WTC11 (cell line): ENCODE results near the gene COL4A5. TPM values are rescaled to one million over a fixed set of nuclear protein-coding genes. Genes with fewer than 3 reads are reported as not detected.

Experiments
- ATAC-seq: fragments of 200-7000 bp; cut with Tn5 transposase; 2 replicates; pipeline ENCODE4 v1.10.0; 2021; ENCODE audit warnings: mild to moderate bottlenecking, moderate library complexity
- CTCF ChIA-PET: fragments of 300-600 bp; sonication (Branson Sonifier 250); formaldehyde crosslinking; loops from one replicate; lab custom pipeline; 2021; ENCODE audit warnings: antibody characterized with exemption; lab: Charles Lee
- POLR2A ChIA-PET: fragments of 350-600 bp; sonication (Branson Sonifier 250); formaldehyde crosslinking; loops from one replicate; lab custom pipeline; 2021; ENCODE audit warnings: antibody characterized with exemption; lab: Charles Lee
- DNase-seq: peaks from one replicate; pipeline ENCODE4 v3.0.0; 2021; ENCODE audit warnings: low spot score
- H3K27ac Mint-ChIP-seq: 2 replicates; pipeline ENCODE4 v1.8.0; 2021; ENCODE audit warnings: mixed read lengths
- H3K27me3 Mint-ChIP-seq: 2 replicates; pipeline ENCODE4 v1.8.0; 2021; ENCODE audit warnings: low read depth, mild to moderate bottlenecking, moderate library complexity, mixed read lengths
- H3K36me3 Mint-ChIP-seq: 2 replicates; pipeline ENCODE4 v1.8.0; 2021; ENCODE audit warnings: mixed read lengths
- H3K4me1 Mint-ChIP-seq: 2 replicates; pipeline ENCODE4 v1.8.0; 2022; ENCODE audit warnings: mixed read lengths
- H3K4me3 Mint-ChIP-seq: 2 replicates; pipeline ENCODE4 v1.8.0; 2021; ENCODE audit warnings: mild to moderate bottlenecking, moderate library complexity, mixed read lengths
- H3K9me3 Mint-ChIP-seq: 2 replicates; pipeline ENCODE4 v1.8.0; 2021; ENCODE audit warnings: mixed read lengths
- ARID4B ChIP-seq: sonication (generic); formaldehyde crosslinking; IDR thresholded peaks from 2 replicates; pipeline ENCODE4 v1.8.0; 2023; ENCODE audit warnings: missing genetic modification reagents, mild to moderate bottlenecking, borderline replicate concordance
- CTCF ChIP-seq: fragments of 200-600 bp; IDR thresholded peaks from 2 replicates; pipeline ENCODE4 v1.8.0; 2022; ENCODE audit warnings: antibody characterized with exemption
- FOXP4 ChIP-seq: sonication (generic); formaldehyde crosslinking; IDR thresholded peaks from 2 replicates; pipeline ENCODE4 v1.8.0; 2022; ENCODE audit warnings: mild to moderate bottlenecking, missing genetic modification reagents
- IRF2 ChIP-seq: sonication (generic); formaldehyde crosslinking; IDR thresholded peaks from 2 replicates; pipeline ENCODE4 v1.8.0; 2022; ENCODE audit warnings: low read depth, missing genetic modification reagents, borderline replicate concordance
- JAZF1 ChIP-seq: fragments of 250-450 bp; sonication (Bioruptor Pico); IDR thresholded peaks from 2 replicates; pipeline ENCODE4 v1.9.0; 2021; ENCODE audit warnings: moderate library complexity, mild to moderate bottlenecking, inconsistent platforms
- NFYB ChIP-seq: sonication (generic); formaldehyde crosslinking; conservative IDR thresholded peaks from 2 replicates; pipeline ENCODE4 v1.8.0; 2022; ENCODE audit warnings: low read depth, missing genetic modification reagents
- NR2C2 ChIP-seq: sonication (generic); formaldehyde crosslinking; IDR thresholded peaks from 2 replicates; pipeline ENCODE4 v1.8.0; 2022; ENCODE audit warnings: mild to moderate bottlenecking, missing genetic modification reagents
- PRRX2 ChIP-seq: fragments of 250-450 bp; sonication (Bioruptor Pico); IDR thresholded peaks from 2 replicates; pipeline ENCODE4 v1.8.0; 2021; ENCODE audit warnings: mild to moderate bottlenecking
- STAT6 ChIP-seq: sonication (generic); formaldehyde crosslinking; conservative IDR thresholded peaks from 2 replicates; pipeline ENCODE4 v1.8.1; 2023; ENCODE audit warnings: mild to moderate bottlenecking, low read depth, missing genetic modification reagents, moderate library complexity
- TP53 ChIP-seq: sonication (generic); formaldehyde crosslinking; IDR thresholded peaks from 2 replicates; pipeline ENCODE4 v1.8.1; 2023; ENCODE audit warnings: mild to moderate bottlenecking, missing genetic modification reagents
- ZNF263 ChIP-seq: sonication (generic); formaldehyde crosslinking; IDR thresholded peaks from 2 replicates; pipeline ENCODE4 v1.8.1; 2022; ENCODE audit warnings: low read depth, mild to moderate bottlenecking, moderate library complexity, missing genetic modification reagents
- ZNF396 ChIP-seq: fragments of 250-450 bp; sonication (Bioruptor Pico); IDR thresholded peaks from 2 replicates; pipeline ENCODE4 v1.8.0; 2021; ENCODE audit warnings: mild to moderate bottlenecking, moderate library complexity, borderline replicate concordance
- total RNA-seq: library from RNA; stranded (reverse); gene quantifications from 3 replicates; pipeline ENCODE4 v1.2.3, GENCODE V29; 2021
- TF ChIP-seq, protein P1 (sequence below): fragments of 250-450 bp; sonication (Bioruptor Pico); IDR thresholded peaks from 2 replicates; pipeline ENCODE4 v1.9.0; 2021; ENCODE audit warnings: mild to moderate bottlenecking
- TF ChIP-seq, protein P2 (sequence below): fragments of 250-450 bp; sonication (Bioruptor Pico); IDR thresholded peaks from 2 replicates; pipeline ENCODE4 v1.9.0; 2021; ENCODE audit warnings: moderate library complexity, mild to moderate bottlenecking, inconsistent platforms, borderline replicate concordance

COL4A5 gene
- total RNA-seq, 1 experiment from 2014 or later, result 30.7 TPM

- Mint-ChIP-seq H3K4me1 (peaks cover 9% of the 10 kb centered on the region; the same call in 1 of the 2 replicates), H3K36me3 (peaks cover 15% of the 10 kb centered on the region; the same call in 1 of the 2 replicates), H3K4me3 (no peak overlapping the region), H3K27ac (no peak overlapping the region), H3K9me3 (no peaks in the 10 kb centered on the region), H3K27me3 (no peaks in the 10 kb centered on the region)
- POLR2A ChIA-PET, result no interaction called here
- no peak for ATAC-seq
- no peak for TF ChIP-seq ARID4B (CRISPR knock-in tag)
- TF ChIP-seq NR2C2, result no peak
- no peak for TF ChIP-seq NFYB (CRISPR knock-in tag)
- TF ChIP-seq TP53, result no peak
- TF ChIP-seq, protein P1, sequence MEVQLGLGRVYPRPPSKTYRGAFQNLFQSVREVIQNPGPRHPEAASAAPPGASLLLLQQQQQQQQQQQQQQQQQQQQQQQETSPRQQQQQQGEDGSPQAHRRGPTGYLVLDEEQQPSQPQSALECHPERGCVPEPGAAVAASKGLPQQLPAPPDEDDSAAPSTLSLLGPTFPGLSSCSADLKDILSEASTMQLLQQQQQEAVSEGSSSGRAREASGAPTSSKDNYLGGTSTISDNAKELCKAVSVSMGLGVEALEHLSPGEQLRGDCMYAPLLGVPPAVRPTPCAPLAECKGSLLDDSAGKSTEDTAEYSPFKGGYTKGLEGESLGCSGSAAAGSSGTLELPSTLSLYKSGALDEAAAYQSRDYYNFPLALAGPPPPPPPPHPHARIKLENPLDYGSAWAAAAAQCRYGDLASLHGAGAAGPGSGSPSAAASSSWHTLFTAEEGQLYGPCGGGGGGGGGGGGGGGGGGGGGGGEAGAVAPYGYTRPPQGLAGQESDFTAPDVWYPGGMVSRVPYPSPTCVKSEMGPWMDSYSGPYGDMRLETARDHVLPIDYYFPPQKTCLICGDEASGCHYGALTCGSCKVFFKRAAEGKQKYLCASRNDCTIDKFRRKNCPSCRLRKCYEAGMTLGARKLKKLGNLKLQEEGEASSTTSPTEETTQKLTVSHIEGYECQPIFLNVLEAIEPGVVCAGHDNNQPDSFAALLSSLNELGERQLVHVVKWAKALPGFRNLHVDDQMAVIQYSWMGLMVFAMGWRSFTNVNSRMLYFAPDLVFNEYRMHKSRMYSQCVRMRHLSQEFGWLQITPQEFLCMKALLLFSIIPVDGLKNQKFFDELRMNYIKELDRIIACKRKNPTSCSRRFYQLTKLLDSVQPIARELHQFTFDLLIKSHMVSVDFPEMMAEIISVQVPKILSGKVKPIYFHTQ (CRISPR knock-in tag), result no peak
- no peak for TF ChIP-seq JAZF1
- TF ChIP-seq FOXP4, result no peak
- TF ChIP-seq ZNF396, result no peak
- TF ChIP-seq PRRX2 (CRISPR knock-in tag), result no peak
- TF ChIP-seq ZNF263, result no peak
- TF ChIP-seq, protein P2, sequence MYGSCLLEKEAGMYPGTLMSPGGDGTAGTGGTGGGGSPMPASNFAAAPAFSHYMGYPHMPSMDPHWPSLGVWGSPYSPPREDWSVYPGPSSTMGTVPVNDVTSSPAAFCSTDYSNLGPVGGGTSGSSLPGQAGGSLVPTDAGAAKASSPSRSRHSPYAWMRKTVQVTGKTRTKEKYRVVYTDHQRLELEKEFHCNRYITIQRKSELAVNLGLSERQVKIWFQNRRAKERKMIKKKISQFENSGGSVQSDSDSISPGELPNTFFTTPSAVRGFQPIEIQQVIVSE (CRISPR knock-in tag), result no peak
- TF ChIP-seq STAT6 (CRISPR knock-in tag), result no peak
- no peak for TF ChIP-seq CTCF
- no peak for TF ChIP-seq IRF2 (CRISPR knock-in tag)
- DNase-seq, result no peak
- CTCF ChIA-PET, result no interaction called here
Observed at GRCh38 chrX:108558217-108558616, 118.6 kb downstream of the COL4A5 start.
